WERI-Rb-1 (cell line): ENCODE data around the gene PIEZO2.

Experiments used
- DNase-seq: peaks from one replicate; pipeline ENCODE4 v3.0.0-alpha.2; 2020
- H3K27ac ChIP-seq: fragments of 250-450 bp; sonication (Bioruptor Pico); 2 replicates; pipeline ENCODE4 v1.5.1; 2020; ENCODE audit warnings: mild to moderate bottlenecking, moderate library complexity
- H3K27me3 ChIP-seq: fragments of 250-450 bp; sonication (Bioruptor Pico); 2 replicates; pipeline ENCODE4 v1.5.1; 2021; ENCODE audit warnings: mild to moderate bottlenecking, low read depth, moderate library complexity; ENCODE audit not compliant: insufficient read depth, severe bottlenecking
- H3K36me3 ChIP-seq: fragments of 250-450 bp; sonication (Bioruptor Pico); 2 replicates; pipeline ENCODE4 v1.5.1; 2020; ENCODE audit warnings: mild to moderate bottlenecking, moderate library complexity
- H3K4me3 ChIP-seq: 2 replicates; pipeline ENCODE4 v1.5.1; 2011; ENCODE audit warnings: low read depth, mild to moderate bottlenecking, control low read depth, low read length
- H3K9me3 ChIP-seq: fragments of 250-450 bp; sonication (Bioruptor Pico); 2 replicates; pipeline ENCODE4 v1.5.1; 2021; ENCODE audit warnings: mild to moderate bottlenecking, moderate library complexity; ENCODE audit not compliant: severe bottlenecking
- CTCF ChIP-seq: IDR thresholded peaks from 2 replicates; pipeline ENCODE4 v1.5.1; 2011; ENCODE audit warnings: low read depth, mild to moderate bottlenecking, control low read depth, inconsistent platforms, low read length

The PIEZO2 gene

GRCh38 chr18:10687161-10687925 lies 462.0 kb downstream of the PIEZO2 start:
- Histone ChIP-seq H3K36me3 (no peaks in the 10 kb centered on the region), H3K9me3 (no peaks in the 10 kb centered on the region), H3K27ac (no peak overlapping the region), H3K27me3 (peaks cover 3% of the 10 kb centered on the region), H3K4me3 (no peak overlapping the region)
- TF ChIP-seq CTCF = no peak
- DNase-seq = no peak

GRCh38 chr18:10686308-10686707 lies 463.1 kb downstream of the PIEZO2 start:
- no peak overlapping the region for H3K27ac ChIP-seq
- H3K27me3 ChIP-seq = peaks cover 3% of the 10 kb centered on the region
- no peak for TF ChIP-seq CTCF
- no peaks in the 10 kb centered on the region for H3K36me3 ChIP-seq
- no peak overlapping the region for H3K4me3 ChIP-seq
- H3K9me3 ChIP-seq = no peaks in the 10 kb centered on the region
- DNase-seq = no peak

- Histone ChIP-seq H3K27ac (no peak overlapping the region), H3K4me3 (no peak overlapping the region), H3K9me3 (no peaks in the 10 kb centered on the region), H3K27me3 (peaks cover 3% of the 10 kb centered on the region), H3K36me3 (no peaks in the 10 kb centered on the region)
- DNase-seq = no peak
- no peak for TF ChIP-seq CTCF
Measured at GRCh38 chr18:10685484-10685883, 463.9 kb downstream of the PIEZO2 start.

- no peak overlapping the region for H3K27ac ChIP-seq
- DNase-seq = no peak
- H3K36me3 ChIP-seq = no peaks in the 10 kb centered on the region
- H3K9me3 ChIP-seq = no peaks in the 10 kb centered on the region
- no peak overlapping the region for H3K4me3 ChIP-seq
- 0 out of 2 replicates have a peak, but pooled peaks have one; percentile 1 for TF ChIP-seq CTCF
- H3K27me3 ChIP-seq = peaks cover 3% of the 10 kb centered on the region
Measured at GRCh38 chr18:10682368-10682714, 467.0 kb downstream of the PIEZO2 start.

- no peak for DNase-seq
- no peaks in the 10 kb centered on the region for H3K36me3 ChIP-seq
- H3K4me3 ChIP-seq = no peak overlapping the region
- H3K9me3 ChIP-seq = no peaks in the 10 kb centered on the region
- H3K27me3 ChIP-seq = peaks cover 3% of the 10 kb centered on the region
- H3K27ac ChIP-seq = no peak overlapping the region
- TF ChIP-seq CTCF = no peak
Measured at GRCh38 chr18:10681581-10682367, 467.6 kb downstream of the PIEZO2 start.
